ENCODE measurements around the gene LRRC8B. TPM values are rescaled to one million over a fixed set of nuclear protein-coding genes. Genes with fewer than 3 reads are reported as not detected.

Gene LRRC8B
- polyA plus RNA-seq, 1 donor (not counting 4 experiments of a cell fraction or from before 2014, with no cell fraction given), result 1.5 TPM

DNA sequence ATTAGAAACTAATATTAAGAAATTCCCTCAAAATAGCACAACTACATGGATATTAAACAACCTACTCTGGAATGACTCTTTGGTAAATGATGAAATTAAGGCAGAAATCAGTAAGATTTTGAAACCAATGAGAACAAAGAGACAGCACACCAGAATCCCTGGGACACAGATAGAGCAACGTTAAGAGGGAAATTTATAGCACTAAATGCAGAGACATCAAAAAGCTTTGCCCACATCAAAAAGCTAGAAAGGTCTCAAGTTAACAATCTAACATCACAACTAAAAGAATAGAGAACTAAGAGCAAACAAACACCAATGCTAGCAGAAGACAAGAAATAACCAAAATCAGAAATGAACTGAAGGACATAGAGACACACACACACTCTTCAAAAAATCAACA is 48.6 kb upstream of the LRRC8B start:
- no peak for DNase-seq (ENCODE audit: low read depth, low spot score)
- FAIRE-seq, result no peak
- H3K4me2 ChIP-seq (ENCODE audit: control insufficient read depth, extremely low read depth, insufficient read depth, low read depth, low read length), result no peak overlapping the region
- dilution Hi-C loops (cut with MboI; ENCODE audit: extremely low pct_ligation_motif_present, low sequenced_read_pairs), result no loop called here
- H2AFZ ChIP-seq (ENCODE audit: control insufficient read depth, low read length), result no peak overlapping the region
- H3K9me3 ChIP-seq (ENCODE audit: control insufficient read depth, low read depth, low read length), result peaks cover 1% of the 10 kb centered on the region
- H3K27me3 ChIP-seq (ENCODE audit: control insufficient read depth, extremely low read depth, insufficient read depth, low read length), result no peaks in the 10 kb centered on the region
- H3K9ac ChIP-seq (ENCODE audit: control insufficient read depth, extremely low read depth, insufficient read depth, low read length), result no peak overlapping the region
- no peaks in the 10 kb centered on the region for H3K4me1 ChIP-seq (ENCODE audit: control insufficient read depth, extremely low read depth, insufficient read depth, low read length)
- no peaks in the 10 kb centered on the region for H3K9me1 ChIP-seq (ENCODE audit: control insufficient read depth, extremely low read depth, insufficient read depth, low read length)
- no peak overlapping the region for H3K4me3 ChIP-seq (ENCODE audit: control insufficient read depth in 2 of 3, extremely low read depth in 1 of 3, insufficient read depth in 2 of 3, low read depth in 1 of 3, low read length in 3 of 3)
- H3K79me2 ChIP-seq (ENCODE audit: control insufficient read depth, insufficient read depth, low read length), result no peaks in the 10 kb centered on the region
- H4K20me1 ChIP-seq (ENCODE audit: control insufficient read depth, extremely low read depth, insufficient read depth, low read length), result no peaks in the 10 kb centered on the region
- no peaks in the 10 kb centered on the region for H3K36me3 ChIP-seq (ENCODE audit: control insufficient read depth in 2 of 2, extremely low read depth in 1 of 2, insufficient read depth in 2 of 2, low read length in 2 of 2)
- H3K27ac ChIP-seq (ENCODE audit: control insufficient read depth, insufficient read depth, low read length), result no peak overlapping the region
- TF ChIP-seq, protein P1, sequence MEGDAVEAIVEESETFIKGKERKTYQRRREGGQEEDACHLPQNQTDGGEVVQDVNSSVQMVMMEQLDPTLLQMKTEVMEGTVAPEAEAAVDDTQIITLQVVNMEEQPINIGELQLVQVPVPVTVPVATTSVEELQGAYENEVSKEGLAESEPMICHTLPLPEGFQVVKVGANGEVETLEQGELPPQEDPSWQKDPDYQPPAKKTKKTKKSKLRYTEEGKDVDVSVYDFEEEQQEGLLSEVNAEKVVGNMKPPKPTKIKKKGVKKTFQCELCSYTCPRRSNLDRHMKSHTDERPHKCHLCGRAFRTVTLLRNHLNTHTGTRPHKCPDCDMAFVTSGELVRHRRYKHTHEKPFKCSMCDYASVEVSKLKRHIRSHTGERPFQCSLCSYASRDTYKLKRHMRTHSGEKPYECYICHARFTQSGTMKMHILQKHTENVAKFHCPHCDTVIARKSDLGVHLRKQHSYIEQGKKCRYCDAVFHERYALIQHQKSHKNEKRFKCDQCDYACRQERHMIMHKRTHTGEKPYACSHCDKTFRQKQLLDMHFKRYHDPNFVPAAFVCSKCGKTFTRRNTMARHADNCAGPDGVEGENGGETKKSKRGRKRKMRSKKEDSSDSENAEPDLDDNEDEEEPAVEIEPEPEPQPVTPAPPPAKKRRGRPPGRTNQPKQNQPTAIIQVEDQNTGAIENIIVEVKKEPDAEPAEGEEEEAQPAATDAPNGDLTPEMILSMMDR (optimal IDR thresholded peaks at IDR 0.05 in 1 of 3, IDR thresholded peaks at IDR 0.05 in 1 of 3, conservative IDR thresholded peaks at IDR 0.05 in 1 of 3; ENCODE audit: extremely low read depth in 1 of 3, insufficient read depth in 2 of 3, low read length in 3 of 3), result no peak
- TF ChIP-seq EZH2 (IDR thresholded peaks at IDR 0.05; ENCODE audit: low read length), result no peak

DNA sequence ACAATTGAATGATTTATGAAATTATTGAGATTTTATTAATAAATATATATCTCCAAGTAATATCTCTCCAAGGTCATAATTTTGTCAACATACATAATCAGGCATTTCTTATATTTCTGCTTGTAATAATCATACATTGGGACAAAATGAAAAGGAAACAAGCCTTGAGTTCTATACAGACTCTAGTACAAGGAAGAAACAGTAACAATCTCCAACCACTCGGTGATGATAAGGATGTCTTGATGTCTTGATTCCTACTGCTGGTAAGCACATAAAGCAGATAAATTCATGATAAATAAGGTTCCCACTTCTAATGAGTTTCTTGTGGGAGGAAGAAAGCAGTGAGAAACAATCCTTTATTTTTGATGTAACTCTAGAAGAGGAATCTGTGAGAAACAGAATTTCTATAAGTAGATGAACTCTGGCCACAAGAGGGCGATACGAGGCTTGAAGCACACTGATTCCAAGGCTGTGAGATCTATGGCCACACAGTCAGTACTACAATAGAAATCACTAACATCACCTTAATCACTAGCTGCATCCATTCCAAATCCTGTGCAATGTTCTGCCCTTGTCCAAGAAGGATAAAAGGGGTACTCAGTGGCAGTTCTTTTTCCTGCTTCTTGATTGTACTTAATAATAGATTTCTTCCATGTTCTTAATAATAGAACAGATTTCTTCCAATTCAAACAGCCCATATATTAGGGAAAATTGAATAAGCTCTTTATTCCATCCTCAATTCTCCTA is 41.4 kb upstream of the LRRC8B start:
- FAIRE-seq, result peak; percentile 88

More for the DNA sequence above, 41.4 kb upstream of the LRRC8B start:
- H2AFZ ChIP-seq (ENCODE audit: control insufficient read depth, low read length), result no peak overlapping the region
- no peaks in the 10 kb centered on the region for H3K4me1 ChIP-seq (ENCODE audit: control insufficient read depth, extremely low read depth, insufficient read depth, low read length)
- TF ChIP-seq, protein P1 (optimal IDR thresholded peaks at IDR 0.05 in 1 of 3, IDR thresholded peaks at IDR 0.05 in 1 of 3, conservative IDR thresholded peaks at IDR 0.05 in 1 of 3; ENCODE audit: extremely low read depth in 1 of 3, insufficient read depth in 2 of 3, low read length in 3 of 3), result peak; percentile 63 to 79 (median 67)
- no peak for TF ChIP-seq EZH2 (IDR thresholded peaks at IDR 0.05; ENCODE audit: low read length)
- dilution Hi-C loops (cut with MboI; ENCODE audit: extremely low pct_ligation_motif_present, low sequenced_read_pairs), result no loop called here
- peaks cover 1% of the 10 kb centered on the region for H3K9me3 ChIP-seq (ENCODE audit: control insufficient read depth, low read depth, low read length)
- no peaks in the 10 kb centered on the region for H3K27me3 ChIP-seq (ENCODE audit: control insufficient read depth, extremely low read depth, insufficient read depth, low read length)
- H3K4me3 ChIP-seq (ENCODE audit: control insufficient read depth in 2 of 3, extremely low read depth in 1 of 3, insufficient read depth in 2 of 3, low read depth in 1 of 3, low read length in 3 of 3), result no peak overlapping the region
- DNase-seq (ENCODE audit: low read depth, low spot score), result peak; percentile 23
- H3K9ac ChIP-seq (ENCODE audit: control insufficient read depth, extremely low read depth, insufficient read depth, low read length), result no peak overlapping the region
- H3K27ac ChIP-seq (ENCODE audit: control insufficient read depth, insufficient read depth, low read length), result no peak overlapping the region
- H3K9me1 ChIP-seq (ENCODE audit: control insufficient read depth, extremely low read depth, insufficient read depth, low read length), result no peaks in the 10 kb centered on the region
- no peak overlapping the region for H3K4me2 ChIP-seq (ENCODE audit: control insufficient read depth, extremely low read depth, insufficient read depth, low read depth, low read length)
- H4K20me1 ChIP-seq (ENCODE audit: control insufficient read depth, extremely low read depth, insufficient read depth, low read length), result no peaks in the 10 kb centered on the region
- H3K36me3 ChIP-seq (ENCODE audit: control insufficient read depth in 2 of 2, extremely low read depth in 1 of 2, insufficient read depth in 2 of 2, low read length in 2 of 2), result no peaks in the 10 kb centered on the region
- H3K79me2 ChIP-seq (ENCODE audit: control insufficient read depth, insufficient read depth, low read length), result no peaks in the 10 kb centered on the region
